Transverse colon (tissue), 4 donors: ENCODE results near the gene AKAP9.

Experiments
- EP300 ChIP-seq: sonication (generic); formaldehyde crosslinking; IDR thresholded peaks from one replicate; pipeline ENCODE4 v1.6.1; 2017; ENCODE audit warnings: antibody characterized with exemption, low read depth
- POLR2AphosphoS5 ChIP-seq, 3 donors: sonication (generic); formaldehyde crosslinking; IDR thresholded peaks; one replicate each; pipeline ENCODE4 v1.6.1; 2016; ENCODE audit warnings: antibody characterized with exemption in 3 of 3
- TF ChIP-seq, protein P1 (sequence below), 5 experiments: fragments of 200-600 bp in 3 of 5; fragments of 450-650 bp in 2 of 5; sonication (generic) in 3 of 5; IDR thresholded peaks; 1 replicate in 2 of 5; 2 replicates in 3 of 5; pipeline ENCODE4 v1.5.1; 2016 to 2017; ENCODE audit warnings: antibody characterized with exemption in 5 of 5, inconsistent platforms in 3 of 5, mild to moderate bottlenecking in 2 of 5, moderate library complexity in 1 of 5

DNA sequence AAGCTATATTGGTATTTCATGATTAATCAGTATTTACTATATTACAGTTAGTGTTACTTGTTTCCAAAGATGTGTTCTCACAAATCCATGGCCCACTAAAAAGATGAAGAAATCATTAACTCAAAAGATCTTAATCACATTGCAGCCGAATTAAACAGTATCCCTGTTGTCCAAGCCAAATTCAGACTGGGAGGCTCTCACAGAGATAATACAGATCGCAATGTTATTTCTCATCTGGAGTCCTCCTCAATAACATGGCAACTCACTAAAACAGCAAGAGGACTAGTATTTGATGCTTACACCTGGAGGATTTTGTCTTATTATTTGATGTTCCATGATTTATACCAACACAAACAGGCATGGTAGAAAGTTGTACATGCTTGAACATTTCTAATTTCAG lies 170.2 kb downstream of the AKAP9 start:
- TF ChIP-seq EP300 = no peak
- TF ChIP-seq, protein P1, sequence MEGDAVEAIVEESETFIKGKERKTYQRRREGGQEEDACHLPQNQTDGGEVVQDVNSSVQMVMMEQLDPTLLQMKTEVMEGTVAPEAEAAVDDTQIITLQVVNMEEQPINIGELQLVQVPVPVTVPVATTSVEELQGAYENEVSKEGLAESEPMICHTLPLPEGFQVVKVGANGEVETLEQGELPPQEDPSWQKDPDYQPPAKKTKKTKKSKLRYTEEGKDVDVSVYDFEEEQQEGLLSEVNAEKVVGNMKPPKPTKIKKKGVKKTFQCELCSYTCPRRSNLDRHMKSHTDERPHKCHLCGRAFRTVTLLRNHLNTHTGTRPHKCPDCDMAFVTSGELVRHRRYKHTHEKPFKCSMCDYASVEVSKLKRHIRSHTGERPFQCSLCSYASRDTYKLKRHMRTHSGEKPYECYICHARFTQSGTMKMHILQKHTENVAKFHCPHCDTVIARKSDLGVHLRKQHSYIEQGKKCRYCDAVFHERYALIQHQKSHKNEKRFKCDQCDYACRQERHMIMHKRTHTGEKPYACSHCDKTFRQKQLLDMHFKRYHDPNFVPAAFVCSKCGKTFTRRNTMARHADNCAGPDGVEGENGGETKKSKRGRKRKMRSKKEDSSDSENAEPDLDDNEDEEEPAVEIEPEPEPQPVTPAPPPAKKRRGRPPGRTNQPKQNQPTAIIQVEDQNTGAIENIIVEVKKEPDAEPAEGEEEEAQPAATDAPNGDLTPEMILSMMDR (IDR thresholded peaks at IDR 0.05) = no peak
- TF ChIP-seq POLR2AphosphoS5 (IDR thresholded peaks at IDR 0.05) = no peak
